H1 (cell line): Measurements from ENCODE around the gene TLL2. TPM values are rescaled to one million over a fixed set of nuclear protein-coding genes. Genes with fewer than 3 reads are reported as not detected.

Experiments used
- CTCF ChIA-PET: fragments of 300-600 bp; sonication (Branson Sonifier 250); formaldehyde crosslinking; loops from one replicate; lab custom pipeline; 2021; ENCODE audit not compliant: partially characterized antibody; lab: Charles Lee
- POLR2A ChIA-PET: fragments of 300-600 bp; sonication (Branson Sonifier 250); formaldehyde crosslinking; loops from one replicate; lab custom pipeline; 2021; ENCODE audit warnings: inconsistent platforms; ENCODE audit not compliant: partially characterized antibody; lab: Charles Lee
- DNase-seq, 2 experiments: peaks; one replicate each; pipeline versions ENCODE4 v3.0.0 to v3.0.0-alpha.2; 2010 to 2022; ENCODE audit warnings: low spot score in 2 of 2, low read depth in 1 of 2, mixed read lengths in 1 of 2
- FAIRE-seq: peaks from 2 replicates; lab custom pipeline; 2011; peaks lifted over from hg19 to GRCh38; lab: Jason Lieb, UNC
- H2AFZ ChIP-seq: 2 replicates; pipeline ENCODE4 v1.8.1; 2012; ENCODE audit warnings: low read length, inconsistent platforms
- H2AK5ac ChIP-seq: 2 replicates; pipeline ENCODE4 v1.6.1; 2013; ENCODE audit warnings: low read depth, low read length
- H2BK120ac ChIP-seq: replicated peaks from 2 replicates; pipeline ENCODE3; 2013; ENCODE audit warnings: low read depth, low read length, inconsistent platforms
- H2BK12ac ChIP-seq: 2 replicates; pipeline ENCODE4 v1.6.1; 2013; ENCODE audit warnings: low read depth, low read length
- H2BK15ac ChIP-seq: 2 replicates; pipeline ENCODE4 v1.6.1; 2013; ENCODE audit warnings: low read length
- H2BK20ac ChIP-seq: 2 replicates; pipeline ENCODE4 v1.6.1; 2013; ENCODE audit warnings: low read length
- H2BK5ac ChIP-seq: 2 replicates; pipeline ENCODE4 v1.6.1; 2013; ENCODE audit warnings: low read depth, low read length
- H3K14ac ChIP-seq: 2 replicates; pipeline ENCODE4 v1.6.1; 2013; ENCODE audit warnings: inconsistent platforms; ENCODE audit not compliant: insufficient read length
- H3K18ac ChIP-seq: 2 replicates; pipeline ENCODE4 v1.6.1; 2013; ENCODE audit warnings: low read length; ENCODE audit errors: extremely low read depth
- H3K23ac ChIP-seq: 2 replicates; pipeline ENCODE4 v1.6.1; 2013; ENCODE audit warnings: inconsistent platforms; ENCODE audit not compliant: insufficient read length
- H3K23me2 ChIP-seq: 2 replicates; pipeline ENCODE4 v1.6.1; 2013; ENCODE audit warnings: low read depth, low read length
- H3K27ac ChIP-seq: 2 replicates; pipeline ENCODE4 v1.6.1; 2011; ENCODE audit warnings: low read depth, low read length, inconsistent platforms
- H3K27me3 ChIP-seq, 4 experiments: replicated peaks in 1 of 4; 1 replicate in 1 of 4; 2 replicates in 3 of 4; pipeline versions ENCODE4 v1.6.1 to v1.8.1; 2011 to 2013; ENCODE audit warnings: low read length in 3 of 4, mild to moderate bottlenecking in 3 of 4, inconsistent platforms in 2 of 4, mixed read lengths in 2 of 4, moderate library complexity in 1 of 4; ENCODE audit not compliant: control insufficient read depth in 3 of 4, insufficient read depth in 3 of 4; ENCODE audit errors: extremely low read depth in 1 of 4
- H3K36me3 ChIP-seq, 4 experiments: 2 replicates each; pipeline versions ENCODE4 v1.6.1 to v1.8.1; 2011 to 2013; ENCODE audit warnings: mild to moderate bottlenecking in 4 of 4, low read length in 3 of 4, moderate library complexity in 2 of 4, control low read depth in 1 of 4, inconsistent platforms in 1 of 4; ENCODE audit not compliant: insufficient read depth in 4 of 4, control insufficient read depth in 2 of 4
- H3K4ac ChIP-seq: replicated peaks from 2 replicates; pipeline ENCODE3; 2013; ENCODE audit warnings: low read length, low read depth, mixed read lengths, inconsistent platforms; ENCODE audit not compliant: insufficient read length
- H3K4me1 ChIP-seq, 4 experiments: replicated peaks in 1 of 4; 1 replicate in 1 of 4; 2 replicates in 3 of 4; pipeline versions ENCODE4 v1.6.1 to v1.8.1; 2011 to 2013; ENCODE audit warnings: low read length in 3 of 4, inconsistent platforms in 2 of 4, mixed read lengths in 1 of 4; ENCODE audit not compliant: insufficient read depth in 4 of 4, control insufficient read depth in 3 of 4
- H3K4me2 ChIP-seq, 2 experiments: 2 replicates each; pipeline versions ENCODE4 v1.6.1 to v1.8.1; 2011 to 2013; ENCODE audit warnings: low read depth in 2 of 2, low read length in 2 of 2, control low read depth in 1 of 2, inconsistent platforms in 1 of 2, mild to moderate bottlenecking in 1 of 2; ENCODE audit not compliant: insufficient read depth in 1 of 2
- H3K4me3 ChIP-seq, 4 experiments: fragments of 200-600, 300-600 bp in 1 of 4; sonication (generic), shearing (Covaris generic), sonication (Bioruptor Twin) in 1 of 4; 2 replicates each; pipeline versions ENCODE4 v1.5.1 to v1.8.1; 2011 to 2016; ENCODE audit warnings: low read length in 4 of 4, low read depth in 3 of 4, control low read depth in 2 of 4, inconsistent platforms in 2 of 4, mild to moderate bottlenecking in 2 of 4, mixed read lengths in 1 of 4, moderate library complexity in 1 of 4; ENCODE audit not compliant: insufficient read depth in 2 of 4; ENCODE audit errors: extremely low read depth in 1 of 4
- H3K56ac ChIP-seq: replicated peaks from 2 replicates; pipeline ENCODE3; 2013; ENCODE audit warnings: low read depth, mild to moderate bottlenecking, mixed read lengths, low read length, inconsistent platforms; ENCODE audit not compliant: insufficient read length
- H3K79me1 ChIP-seq: 2 replicates; pipeline ENCODE4 v1.6.1; 2013; ENCODE audit warnings: low read depth, low read length, control low read depth
- H3K79me2 ChIP-seq, 2 experiments: 2 replicates each; pipeline versions ENCODE4 v1.6.1 to v1.8.1; 2012 to 2013; ENCODE audit warnings: low read length in 2 of 2, mild to moderate bottlenecking in 2 of 2, inconsistent platforms in 1 of 2; ENCODE audit not compliant: insufficient read depth in 2 of 2, control insufficient read depth in 1 of 2
- H3K9ac ChIP-seq, 4 experiments: replicated peaks in 1 of 4; 1 replicate in 1 of 4; 2 replicates in 3 of 4; pipeline versions ENCODE4 v1.6.1 to v1.8.1; 2011 to 2013; ENCODE audit warnings: low read depth in 3 of 4, low read length in 3 of 4, control low read depth in 2 of 4, mild to moderate bottlenecking in 2 of 4, moderate library complexity in 2 of 4, inconsistent platforms in 1 of 4; ENCODE audit errors: extremely low read depth in 1 of 4
- H3K9me3 ChIP-seq, 2 experiments: 2 replicates each; pipeline versions ENCODE4 v1.6.1 to v1.8.1; 2012 to 2013; ENCODE audit warnings: mild to moderate bottlenecking in 2 of 2, moderate library complexity in 2 of 2, control low read depth in 1 of 2, inconsistent platforms in 1 of 2, low read depth in 1 of 2, low read length in 1 of 2, mixed read lengths in 1 of 2; ENCODE audit not compliant: insufficient read depth in 2 of 2
- H4K20me1 ChIP-seq, 2 experiments: replicated peaks in 1 of 2; 2 replicates each; pipeline versions ENCODE3 to v1.8.1; 2011 to 2013; ENCODE audit warnings: inconsistent platforms in 2 of 2, low read length in 2 of 2, mild to moderate bottlenecking in 1 of 2; ENCODE audit not compliant: insufficient read depth in 2 of 2, control insufficient read depth in 1 of 2
- H4K5ac ChIP-seq: 2 replicates; pipeline ENCODE4 v1.6.1; 2013; ENCODE audit warnings: low read length, low read depth, mixed read lengths, inconsistent platforms; ENCODE audit not compliant: insufficient read length
- H4K8ac ChIP-seq: 2 replicates; pipeline ENCODE4 v1.8.0; 2013; ENCODE audit warnings: mild to moderate bottlenecking, moderate library complexity, low read length, inconsistent platforms; ENCODE audit not compliant: insufficient read depth; ENCODE audit errors: extremely low read depth
- H4K91ac ChIP-seq: replicated peaks from 2 replicates; pipeline ENCODE3; 2013; ENCODE audit warnings: low read length, mixed read lengths, inconsistent platforms; ENCODE audit not compliant: insufficient read length
- BCL11A ChIP-seq, 2 experiments: IDR thresholded peaks; one replicate each; pipeline ENCODE4 v1.6.1; 2011; ENCODE audit warnings: low read depth in 2 of 2, low read length in 2 of 2, mild to moderate bottlenecking in 2 of 2
- BRCA1 ChIP-seq: IDR thresholded peaks from 2 replicates; pipeline ENCODE4 v1.6.1; 2012; ENCODE audit warnings: low read depth, low read length, improper control_type of control experiment
- CBX5 ChIP-seq: fragments of 300-800, 300-1000 bp; sonication (generic); IDR thresholded peaks from 2 replicates; pipeline ENCODE4 v1.7.1; 2016; ENCODE audit warnings: antibody characterized with exemption, low read length, low read depth
- CTBP2 ChIP-seq: IDR thresholded peaks from 2 replicates; pipeline ENCODE4 v1.7.0; 2011; ENCODE audit warnings: borderline replicate concordance, mild to moderate bottlenecking, moderate library complexity, mixed read lengths, low read length; ENCODE audit not compliant: insufficient read depth, insufficient read length
- E2F6 ChIP-seq: IDR thresholded peaks from 2 replicates; pipeline ENCODE4 v1.6.1; 2012; ENCODE audit warnings: inconsistent platforms
- JUN ChIP-seq: IDR thresholded peaks from 2 replicates; pipeline ENCODE4 v1.6.1; 2011; ENCODE audit warnings: low read depth, mild to moderate bottlenecking, improper control_type of control experiment, low read length
- NRF1 ChIP-seq: IDR thresholded peaks from 2 replicates; pipeline ENCODE4 v1.6.1; 2011; ENCODE audit warnings: mild to moderate bottlenecking, low read depth, low read length, improper control_type of control experiment
- TEAD4 ChIP-seq: IDR thresholded peaks from 2 replicates; pipeline ENCODE4 v1.6.1; 2012; ENCODE audit warnings: low read depth, low read length, inconsistent platforms, mixed read lengths
- ZNF274 ChIP-seq: IDR thresholded peaks from 2 replicates; pipeline ENCODE4 v1.7.0; 2012; ENCODE audit warnings: low read length, borderline replicate concordance; ENCODE audit errors: extremely low read depth
- WGBS, 2 experiments: shearing (Covaris generic) in 1 of 2; methylation state at CpG; one replicate each; pipeline versions ENCODE4 v1.1.6 to v1.1.7; 2013 to 2015; ENCODE audit warnings: low lambda C conversion rate in 2 of 2, mixed read lengths in 2 of 2, inconsistent platforms in 1 of 2, low coverage in 1 of 2, missing lambda C conversion rate in 1 of 2; ENCODE audit not compliant: insufficient replicate concordance in 2 of 2, insufficient coverage in 1 of 2, insufficient read length in 1 of 2; ENCODE audit errors: extremely low coverage in 1 of 2, missing lambda C conversion rate in 1 of 2; 5-methylcytosine and 5-hydroxymethylcytosine counted together
- polyA plus RNA-seq, 7 experiments: library from polyadenylated mRNA; depleted of rRNA in 3 of 7; stranded (reverse) in 5 of 7; unstranded in 2 of 7; fragments of >200 nt in 5 of 7; fragments of 200-250 nt in 2 of 7; gene quantifications; 1 replicate in 5 of 7; 2 replicates in 1 of 7; 4 replicates in 1 of 7; pipeline versions ENCODE4 v1.2.1 to v1.2.3, GENCODE V29; 2011 to 2013; ENCODE audit warnings: missing spikeins in 2 of 7, mixed read lengths in 2 of 7
- total RNA-seq: library from RNA; stranded (reverse); fragmentation: NEBNext Ultra II Directional; extraction: Animal tissue kit (Norgen Biotek cat#: 25700); gene quantifications from 2 replicates; pipeline ENCODE4 v1.2.1, GENCODE V29; 2021

Gene TLL2
- total and polyA plus RNA-seq, 2 of the 8 experiments (the other 6 are each of a cell fraction or from before 2014, with no cell fraction given) = 2.4 to 3.2 TPM

DNA sequence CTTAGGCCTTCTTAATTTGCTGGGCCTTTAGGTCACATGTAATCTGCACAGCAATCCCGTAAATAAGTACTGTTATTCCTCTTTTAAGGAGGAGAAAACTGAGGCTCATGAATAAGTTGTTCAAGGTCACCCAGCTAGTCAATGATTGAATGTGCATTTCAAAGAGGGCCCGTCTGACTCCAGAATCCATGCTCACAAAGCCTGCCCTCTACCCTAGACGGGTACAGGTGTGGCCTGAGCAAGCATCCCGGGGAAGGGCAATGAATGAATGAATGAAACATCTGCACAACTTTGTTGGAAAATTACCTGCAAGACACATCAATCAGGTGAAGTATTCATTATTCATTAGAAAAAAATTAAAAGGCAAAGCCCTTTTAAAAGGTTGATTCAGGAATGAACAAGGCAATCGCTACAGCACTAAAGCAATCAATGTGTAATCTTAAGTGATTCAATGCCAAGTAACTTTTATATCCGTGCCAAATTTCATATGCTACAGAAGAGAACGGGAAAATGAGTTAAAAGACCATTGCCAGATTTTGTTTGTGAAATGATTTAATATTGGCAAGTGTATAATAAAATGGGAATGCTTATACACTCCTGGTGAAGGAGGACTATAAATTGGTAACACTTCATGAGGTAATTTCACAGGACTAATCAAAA lies 61.1 kb downstream of the TLL2 start:
- no peaks in the 10 kb centered on the region for H3K79me1 ChIP-seq
- POLR2A ChIA-PET = interaction anchor here (0.6 kb wide), 1 partner anchor 943 kb away, joined by 3 read pairs; no protein-coding TSS in a partner anchor
- no peak overlapping the region for H3K9ac ChIP-seq
- H3K18ac ChIP-seq = peak overlapping the region; percentile 5; the same call in 1 of the 2 replicates
- H3K79me2 ChIP-seq = no peaks in the 10 kb centered on the region
- H3K4me2 ChIP-seq = peak overlapping the region in 1 of 2 experiments; percentile 28; a peak in 1 of 4 replicates
- H4K8ac ChIP-seq = no peak overlapping the region
- peak overlapping the region; percentile 32 for H4K91ac ChIP-seq
- H2BK5ac ChIP-seq = peak overlapping the region; percentile 57; the same call in 1 of the 2 replicates
- no peak overlapping the region for H4K5ac ChIP-seq
- H3K27me3 ChIP-seq = no peaks in the 10 kb centered on the region
- no peak overlapping the region for H3K14ac ChIP-seq
- no peak overlapping the region for H3K56ac ChIP-seq
- DNase-seq (peak in 1 of 2 experiments; percentile 27), FAIRE-seq (no peak)
- no peak overlapping the region for H2BK15ac ChIP-seq
- H3K23me2 ChIP-seq = no peaks in the 10 kb centered on the region; the same call in 1 of the 2 replicates
- H3K23ac ChIP-seq = no peak overlapping the region
- H3K27ac ChIP-seq = no peak overlapping the region
- TF ChIP-seq ZNF274 = no peak
- no peak for TF ChIP-seq BCL11A (IDR thresholded peaks at IDR 0.05; ENCODE audit: low read depth in 2 of 2, low read length in 2 of 2)
- no peak for TF ChIP-seq CTBP2
- no peak for TF ChIP-seq JUN
- no peak for TF ChIP-seq NRF1
- TF ChIP-seq CBX5 = no peak
- TF ChIP-seq BRCA1 = no peak
- no peak for TF ChIP-seq E2F6
- TF ChIP-seq TEAD4 = no peak
- H2AFZ ChIP-seq = no peak overlapping the region
- H2BK20ac ChIP-seq = peak overlapping the region; percentile 92; the same call in 1 of the 2 replicates
- H3K4ac ChIP-seq = no peak overlapping the region
- H2AK5ac ChIP-seq = no peak overlapping the region
- CTCF ChIA-PET = interaction anchor here (1.2 to 3.6 kb wide), 6 partner anchors 10 to 67 kb away, joined by 3 to 31 read pairs (median 6); partner anchors contain the start of gene TLL2
- no peaks in the 10 kb centered on the region for H4K20me1 ChIP-seq
- H3K36me3 ChIP-seq = no peaks in the 10 kb centered on the region
- H2BK120ac ChIP-seq = peak overlapping the region; percentile 66
- peaks cover 22 to 34% (median 29%) of the 10 kb centered on the region in 4 experiments for H3K4me1 ChIP-seq
- no peaks in the 10 kb centered on the region for H3K9me3 ChIP-seq
- H2BK12ac ChIP-seq = 0 out of 2 replicates have a peak overlapping the region, but pooled peaks have one; percentile 51
- no peak overlapping the region for H3K4me3 ChIP-seq
- 64% methylated on average over 7 of the region's 7 CpGs; no CpG with 5 or more reads in 1 of the 2 experiments for WGBS, 2 experiments
